Natural killer cell (primary cell): ENCODE data around the gene LTB4R. TPM values are rescaled to one million over a fixed set of nuclear protein-coding genes. Genes with fewer than 3 reads are reported as not detected.

Source experiments
- ATAC-seq, 3 donors: fragments of 150-1000 bp in 2 of 3; fragments of 200-7000 bp in 1 of 3; cut with Tn5 transposase; 1 replicate in 1 of 3; 2 replicates in 2 of 3; pipeline ENCODE4 v1.10.0; 2021; ENCODE audit warnings: mild to moderate bottlenecking in 2 of 3, moderate library complexity in 2 of 3
- DNase-seq, 2 donors: peaks; one replicate each; pipeline versions ENCODE4 v3.0.0 to v3.0.0-alpha.2; 2013 to 2021; ENCODE audit warnings: mixed read lengths in 1 of 2
- H3K27ac ChIP-seq: one replicate; pipeline ENCODE4 v1.5.1; 2013; ENCODE audit warnings: mild to moderate bottlenecking, low read length
- H3K27me3 ChIP-seq: one replicate; pipeline ENCODE4 v1.6.1; 2013; ENCODE audit warnings: low read length; ENCODE audit not compliant: control insufficient read depth, insufficient read depth
- H3K36me3 ChIP-seq: one replicate; pipeline ENCODE4 v1.6.1; 2013; ENCODE audit warnings: low read length; ENCODE audit not compliant: control insufficient read depth, insufficient read depth
- H3K4me1 ChIP-seq: one replicate; pipeline ENCODE4 v1.6.1; 2013; ENCODE audit warnings: low read length; ENCODE audit not compliant: control insufficient read depth, insufficient read depth
- H3K4me3 ChIP-seq: one replicate; pipeline ENCODE4 v1.5.1; 2013; ENCODE audit warnings: low read length
- H3K9me3 ChIP-seq: one replicate; pipeline ENCODE4 v1.6.1; 2013; ENCODE audit warnings: low read length; ENCODE audit not compliant: control insufficient read depth, insufficient read depth
- H3K27ac Mint-ChIP-seq, 2 donors: one replicate each; pipeline ENCODE4 v1.8.0; 2022; ENCODE audit warnings: mild to moderate bottlenecking in 2 of 2, mixed read lengths in 2 of 2, moderate library complexity in 1 of 2
- H3K27me3 Mint-ChIP-seq, 2 donors: one replicate each; pipeline ENCODE4 v1.8.0; 2022; ENCODE audit warnings: low read depth in 2 of 2, mixed read lengths in 2 of 2
- H3K36me3 Mint-ChIP-seq: one replicate; pipeline ENCODE4 v1.8.0; 2022; ENCODE audit warnings: mixed read lengths
- H3K4me1 Mint-ChIP-seq, 2 donors: one replicate each; pipeline ENCODE4 v1.8.0; 2022; ENCODE audit warnings: mixed read lengths in 2 of 2
- H3K4me3 Mint-ChIP-seq: one replicate; pipeline ENCODE4 v1.8.0; 2022; ENCODE audit warnings: mild to moderate bottlenecking, moderate library complexity, mixed read lengths
- H3K9me3 Mint-ChIP-seq, 2 donors: one replicate each; pipeline ENCODE4 v1.8.0; 2022; ENCODE audit warnings: mixed read lengths in 2 of 2
- WGBS: methylation state at CpG from one replicate; pipeline ENCODE4 v1.1.7; 2013; ENCODE audit warnings: missing lambda C conversion rate; ENCODE audit not compliant: insufficient coverage; 5-methylcytosine and 5-hydroxymethylcytosine counted together
- intact Hi-C: fragments of 100-400 bp; cut with micrococcal nuclease; formaldehyde crosslinking; loops from one replicate; pipeline ENCODE4 v1.14.2; 2022
- total RNA-seq, 4 donors: library from RNA; stranded (reverse); fragments of 120-200 nt in 1 of 4; gene quantifications; one replicate each; pipeline versions ENCODE4 v1.2.3 to v1.2.4, GENCODE V29; 2013 to 2022
- TF ChIP-seq, protein P1 (sequence below): fragments of 200-600 bp; IDR thresholded peaks from one replicate; pipeline ENCODE4 v1.8.0; 2022; ENCODE audit warnings: antibody characterized with exemption

LTB4R gene
- total RNA-seq, 3 donors from 2014 or later (not counting 1 experiment from before 2014, with no cell fraction given), result 33.5 to 55.7 (median 49.7) TPM

DNA sequence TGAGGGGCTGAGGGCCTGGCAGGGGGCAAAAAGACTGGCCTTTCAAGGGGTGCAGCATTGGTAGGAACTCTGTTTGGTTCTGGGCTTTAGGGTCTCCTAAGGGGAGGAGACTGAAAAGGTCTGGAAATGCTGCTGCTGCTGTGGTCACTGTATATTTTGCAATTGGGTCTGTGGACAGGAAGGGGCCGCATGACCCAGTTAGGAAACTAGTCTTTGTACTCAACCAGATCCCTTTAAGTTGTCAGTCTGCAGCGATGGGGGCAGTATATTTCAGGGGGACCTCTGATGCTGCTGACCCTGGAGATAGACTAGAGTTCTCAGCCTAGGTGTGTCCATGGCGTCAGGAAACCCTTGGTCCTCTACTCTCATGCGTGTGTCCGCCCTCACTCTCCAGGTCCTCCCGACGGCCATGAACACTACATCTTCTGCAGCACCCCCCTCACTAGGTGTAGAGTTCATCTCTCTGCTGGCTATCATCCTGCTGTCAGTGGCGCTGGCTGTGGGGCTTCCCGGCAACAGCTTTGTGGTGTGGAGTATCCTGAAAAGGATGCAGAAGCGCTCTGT is 4.0 kb downstream of the LTB4R start:
- Mint-ChIP-seq H3K27me3 (peaks cover 0 to 4% of the 10 kb centered on the region in 2 donors), H3K27ac (peak overlapping the region; percentile 94 to 96), H3K9me3 (no peaks in the 10 kb centered on the region), H3K4me3 (peak overlapping the region; percentile 88), H3K36me3 (no peaks in the 10 kb centered on the region), H3K4me1 (peaks cover 55 to 69% of the 10 kb centered on the region in 2 donors)
- ATAC-seq (no peak), DNase-seq (no peak)
- TF ChIP-seq, protein P1, sequence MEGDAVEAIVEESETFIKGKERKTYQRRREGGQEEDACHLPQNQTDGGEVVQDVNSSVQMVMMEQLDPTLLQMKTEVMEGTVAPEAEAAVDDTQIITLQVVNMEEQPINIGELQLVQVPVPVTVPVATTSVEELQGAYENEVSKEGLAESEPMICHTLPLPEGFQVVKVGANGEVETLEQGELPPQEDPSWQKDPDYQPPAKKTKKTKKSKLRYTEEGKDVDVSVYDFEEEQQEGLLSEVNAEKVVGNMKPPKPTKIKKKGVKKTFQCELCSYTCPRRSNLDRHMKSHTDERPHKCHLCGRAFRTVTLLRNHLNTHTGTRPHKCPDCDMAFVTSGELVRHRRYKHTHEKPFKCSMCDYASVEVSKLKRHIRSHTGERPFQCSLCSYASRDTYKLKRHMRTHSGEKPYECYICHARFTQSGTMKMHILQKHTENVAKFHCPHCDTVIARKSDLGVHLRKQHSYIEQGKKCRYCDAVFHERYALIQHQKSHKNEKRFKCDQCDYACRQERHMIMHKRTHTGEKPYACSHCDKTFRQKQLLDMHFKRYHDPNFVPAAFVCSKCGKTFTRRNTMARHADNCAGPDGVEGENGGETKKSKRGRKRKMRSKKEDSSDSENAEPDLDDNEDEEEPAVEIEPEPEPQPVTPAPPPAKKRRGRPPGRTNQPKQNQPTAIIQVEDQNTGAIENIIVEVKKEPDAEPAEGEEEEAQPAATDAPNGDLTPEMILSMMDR, result no peak
- no peaks in the 10 kb centered on the region for H3K27me3 ChIP-seq
- no peaks in the 10 kb centered on the region for H3K36me3 ChIP-seq
- intact Hi-C loops, result no loop called here
- H3K4me3 ChIP-seq, result no peak overlapping the region
- H3K9me3 ChIP-seq, result no peaks in the 10 kb centered on the region
- WGBS, result 75% methylated on average over 10 of the region's 10 CpGs
- no peak overlapping the region for H3K27ac ChIP-seq
- H3K4me1 ChIP-seq, result peaks cover 53% of the 10 kb centered on the region

GRCh38 chr14:24315807-24316596 is 4.7 kb downstream of the LTB4R start:
- Histone ChIP-seq H3K4me1 (peaks cover 51% of the 10 kb centered on the region), H3K27ac (no peak overlapping the region), H3K27me3 (no peaks in the 10 kb centered on the region), H3K9me3 (no peaks in the 10 kb centered on the region), H3K36me3 (no peaks in the 10 kb centered on the region), H3K4me3 (no peak overlapping the region)
- Mint-ChIP-seq H3K4me1 (peaks cover 53 to 63% of the 10 kb centered on the region in 2 donors), H3K27ac (peak overlapping the region; percentile 94 to 96), H3K4me3 (peak overlapping the region; percentile 88), H3K27me3 (peaks cover 0 to 5% of the 10 kb centered on the region in 2 donors), H3K9me3 (no peaks in the 10 kb centered on the region), H3K36me3 (no peaks in the 10 kb centered on the region)
- WGBS, result 93% methylated on average over 70 of the region's 70 CpGs
- DNase-seq (no peak), ATAC-seq (no peak)
- intact Hi-C loops, result no loop called here
- TF ChIP-seq, protein P1, result no peak

GRCh38 chr14:24316597-24316950 is 5.3 kb downstream of the LTB4R start:
- ATAC-seq, result no peak
- Histone ChIP-seq H3K27me3 (no peaks in the 10 kb centered on the region), H3K4me1 (peaks cover 47% of the 10 kb centered on the region), H3K4me3 (no peak overlapping the region), H3K9me3 (no peaks in the 10 kb centered on the region), H3K36me3 (no peaks in the 10 kb centered on the region), H3K27ac (no peak overlapping the region)
- Mint-ChIP-seq H3K4me3 (peak overlapping the region; percentile 17), H3K9me3 (no peaks in the 10 kb centered on the region), H3K4me1 (peaks cover 50 to 58% of the 10 kb centered on the region in 2 donors), H3K36me3 (no peaks in the 10 kb centered on the region), H3K27me3 (peaks cover 0 to 5% of the 10 kb centered on the region in 2 donors), H3K27ac (no peak overlapping the region)
- intact Hi-C loops, result no loop called here
- 94% methylated on average over 18 of the region's 18 CpGs for WGBS
- TF ChIP-seq, protein P1, result no peak
- DNase-seq, result no peak
